Body of pancreas (tissue), 4 donors: ENCODE data around the gene ACTR3C.
"Not testable (repeated sequence)": the region's sequence is repeated elsewhere in the genome, so short reads cannot be mapped to it uniquely, and the experiment has no call there.

Source experiments
- CTCF ChIP-seq, 7 experiments: fragments of 450-650 bp in 4 of 7; fragments of 200-600 bp in 3 of 7; sonication (generic) in 3 of 7; IDR thresholded peaks; one replicate each; pipeline ENCODE4 v1.5.1; 2016 to 2019; ENCODE audit warnings: antibody characterized with exemption in 7 of 7
- POLR2A ChIP-seq, 3 donors: fragments of 450-650 bp; IDR thresholded peaks; one replicate each; pipeline ENCODE4 v1.6.1; 2016; ENCODE audit warnings: antibody characterized with exemption in 3 of 3, mild to moderate bottlenecking in 2 of 3

GRCh38 chr7:150305259-150305902 is 18.0 kb downstream of the ACTR3C start:
- not testable (repeated sequence) for TF ChIP-seq CTCF, POLR2A (IDR thresholded peaks at IDR 0.05)
